ENCODE data around the gene DIDO1. TPM values are rescaled to one million over a fixed set of nuclear protein-coding genes. Genes with fewer than 3 reads are reported as not detected.

Gene DIDO1
- total and polyA plus RNA-seq, 7 donors = 10.4 to 70.6 (median 48.7) TPM

GRCh38 chr20:62880147-62880934 is 46.0 kb downstream of the DIDO1 start:
- Histone ChIP-seq H3K27ac (no peak overlapping the region), H3K27me3 (no peaks in the 10 kb centered on the region), H3K4me3 (no peak overlapping the region), H3K36me3 (peaks cover 7 to 25% (median 15%) of the 10 kb centered on the region in 4 donors), H3K9me3 (no peaks in the 10 kb centered on the region), H3K4me1 (peaks cover 0 to 24% (median 22%) of the 10 kb centered on the region in 4 donors)
- WGBS, 2 donors = 93 to 95% methylated on average over 37 of the region's 37 CpGs
- intact Hi-C loops (cut with DNase I) = no loop called here
- no peak for DNase-seq
- TF ChIP-seq POLR2A (IDR thresholded peaks at IDR 0.05) = no peak
- no peak for TF ChIP-seq CTCF (IDR thresholded peaks at IDR 0.05)
- TF ChIP-seq EP300 (IDR thresholded peaks at IDR 0.05) = no peak
- TF ChIP-seq POLR2AphosphoS5 (IDR thresholded peaks at IDR 0.05) = no peak

- Histone ChIP-seq H3K4me3 (no peak overlapping the region), H3K36me3 (peaks cover 7 to 25% (median 15%) of the 10 kb centered on the region in 4 donors), H3K27me3 (no peaks in the 10 kb centered on the region), H3K4me1 (peaks cover 0 to 24% (median 24%) of the 10 kb centered on the region in 4 donors), H3K27ac (no peak overlapping the region), H3K9me3 (no peaks in the 10 kb centered on the region)
- WGBS, 2 donors = 83 to 95% methylated on average over 80 of the region's 80 CpGs
- TF ChIP-seq POLR2A (IDR thresholded peaks at IDR 0.05) (no peak), POLR2AphosphoS5 (IDR thresholded peaks at IDR 0.05) (no peak), EP300 (IDR thresholded peaks at IDR 0.05) (no peak), CTCF (IDR thresholded peaks at IDR 0.05) (no peak)
- no peak for DNase-seq
- intact Hi-C loops (cut with DNase I) = loop anchor here (5.0 kb wide), 2 partner anchors 48 to 73 kb away; partner anchors contain the start of genes DIDO1 and SLC17A9
Measured at GRCh38 chr20:62879275-62880146, 46.8 kb downstream of the DIDO1 start.

DNA sequence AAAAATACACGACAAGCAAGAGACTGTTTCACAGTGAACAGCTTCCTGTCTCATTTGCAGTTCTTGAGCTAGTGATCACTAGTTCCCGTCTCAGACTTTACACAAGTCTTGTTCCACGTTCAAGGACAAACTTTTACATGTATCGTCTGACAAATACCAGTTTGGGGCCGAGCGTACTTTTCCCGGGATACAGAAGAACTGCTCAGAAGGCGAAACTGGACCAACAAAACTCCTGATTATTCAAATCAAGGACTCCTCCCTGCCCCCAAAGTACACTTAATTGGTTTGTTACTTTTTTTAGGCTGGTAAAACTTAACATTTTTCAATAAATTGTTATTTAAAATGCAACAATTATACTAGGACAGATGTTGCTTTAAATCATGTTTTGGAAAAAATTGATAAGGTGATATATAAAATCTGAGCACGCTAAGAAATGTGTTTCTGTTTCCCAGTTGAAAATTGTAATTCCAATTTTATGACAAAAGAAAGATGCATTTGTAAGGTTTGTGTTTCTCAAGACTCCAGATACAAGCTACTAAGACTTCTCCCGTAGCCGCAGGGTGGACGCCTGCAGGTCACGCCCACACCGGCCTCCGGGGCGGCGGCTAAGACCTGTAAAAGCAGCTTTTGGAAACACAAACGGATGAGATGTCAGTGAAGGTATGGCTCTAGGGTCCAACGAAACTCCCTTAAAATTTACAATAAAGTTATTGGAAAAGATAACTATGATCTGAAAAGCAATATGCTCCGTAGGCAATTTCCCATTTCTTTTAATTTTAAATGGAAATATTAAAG is 47.9 kb downstream of the DIDO1 start:
- TF ChIP-seq EP300 (IDR thresholded peaks at IDR 0.05) (no peak), POLR2A (IDR thresholded peaks at IDR 0.05) (no peak), POLR2AphosphoS5 (IDR thresholded peaks at IDR 0.05) (no peak), CTCF (IDR thresholded peaks at IDR 0.05) (no peak)

More for the DNA sequence above, 47.9 kb downstream of the DIDO1 start:
- peaks cover 0 to 28% (median 27%) of the 10 kb centered on the region in 4 donors for H3K4me1 ChIP-seq
- WGBS, 2 donors = 86 to 90% methylated on average over 20 of the region's 20 CpGs
- H3K4me3 ChIP-seq = no peak overlapping the region
- no peak overlapping the region for H3K27ac ChIP-seq
- no peak for DNase-seq
- no peaks in the 10 kb centered on the region for H3K9me3 ChIP-seq
- intact Hi-C loops (cut with DNase I) = loop anchor here (5.0 kb wide), 2 partner anchors 49 to 74 kb away; partner anchors contain the start of genes DIDO1 and SLC17A9
- peaks cover 7 to 25% (median 15%) of the 10 kb centered on the region in 4 donors for H3K36me3 ChIP-seq
- no peaks in the 10 kb centered on the region for H3K27me3 ChIP-seq
